ENCODE data around the gene CXADR. TPM values are rescaled to one million over a fixed set of nuclear protein-coding genes. Genes with fewer than 3 reads are reported as not detected.

The CXADR gene
- total and polyA plus RNA-seq, 7 donors, result 0.01 to 0.62 (median 0.06) TPM

GRCh38 chr21:17548262-17548661 is 35.4 kb downstream of the CXADR start:
- Histone ChIP-seq H3K4me3 (no peak overlapping the region), H3K4me1 (no peaks in the 10 kb centered on the region), H3K27ac (no peak overlapping the region), H3K36me3 (ENCODE audit: insufficient read depth in 1 of 2, low read depth in 1 of 2) (no peaks in the 10 kb centered on the region), H3K9me3 (no peaks in the 10 kb centered on the region), H3K27me3 (ENCODE audit: insufficient read depth in 3 of 3, low read length in 2 of 3) (no peaks in the 10 kb centered on the region)
- ATAC-seq (no peak), DNase-seq (no peak)
- intact Hi-C loops (cut with DNase I), result no loop called here
- WGBS, 3 donors, result 74 to 80% (median 76%) methylated on average over 7 of the region's 7 CpGs
- TF ChIP-seq CTCF (IDR thresholded peaks at IDR 0.05), result no peak

DNA sequence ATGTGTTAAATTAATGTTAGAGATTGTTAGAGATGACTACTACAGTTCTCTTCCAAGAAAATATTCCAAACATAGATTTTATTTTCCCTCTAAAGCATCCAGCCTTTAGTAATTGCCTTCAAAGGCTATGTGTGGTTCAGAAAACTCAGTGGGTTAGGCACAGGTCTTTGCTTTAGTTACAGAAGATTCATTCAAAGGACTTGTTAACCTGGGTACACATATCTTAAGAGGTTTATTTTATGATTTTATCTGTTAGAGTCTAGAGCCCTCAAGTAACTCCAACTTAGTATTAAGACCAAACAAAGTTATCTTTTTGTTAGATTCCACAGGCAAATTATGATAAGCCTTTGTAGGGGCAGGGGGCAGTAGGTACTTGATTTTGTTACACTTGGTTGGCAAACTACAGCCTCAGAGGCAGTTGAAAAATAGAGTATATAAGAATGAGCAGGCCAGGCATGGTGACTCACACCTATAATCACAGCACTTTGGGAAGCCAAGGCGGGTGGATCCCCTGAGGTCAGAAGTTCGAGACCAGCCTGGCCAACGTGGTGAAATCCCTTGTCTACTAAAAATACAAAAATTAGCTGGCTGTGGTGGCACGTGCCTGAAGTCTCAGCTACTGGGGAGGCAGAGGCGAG is 37.9 kb downstream of the CXADR start:
- DNase-seq (no peak), ATAC-seq (no peak)
- intact Hi-C loops (cut with DNase I), result no loop called here
- Histone ChIP-seq H3K4me3 (no peak overlapping the region), H3K9me3 (no peaks in the 10 kb centered on the region), H3K36me3 (ENCODE audit: insufficient read depth in 1 of 2, low read depth in 1 of 2) (no peaks in the 10 kb centered on the region), H3K4me1 (no peaks in the 10 kb centered on the region), H3K27me3 (ENCODE audit: insufficient read depth in 3 of 3, low read length in 2 of 3) (no peaks in the 10 kb centered on the region), H3K27ac (no peak overlapping the region)
- no peak for TF ChIP-seq CTCF (IDR thresholded peaks at IDR 0.05)
- WGBS, 3 donors, result 82 to 84% (median 82%) methylated on average over 5 of the region's 5 CpGs

GRCh38 chr21:17552410-17552809 is 39.6 kb downstream of the CXADR start:
- Histone ChIP-seq H3K27ac (no peak overlapping the region), H3K4me3 (no peak overlapping the region), H3K4me1 (no peaks in the 10 kb centered on the region), H3K27me3 (ENCODE audit: insufficient read depth in 3 of 3, low read length in 2 of 3) (no peaks in the 10 kb centered on the region), H3K9me3 (no peaks in the 10 kb centered on the region), H3K36me3 (ENCODE audit: insufficient read depth in 1 of 2, low read depth in 1 of 2) (no peaks in the 10 kb centered on the region)
- DNase-seq, result no peak
- intact Hi-C loops (cut with DNase I), result no loop called here
- no peak for TF ChIP-seq CTCF (IDR thresholded peaks at IDR 0.05)
- ATAC-seq, result no peak

GRCh38 chr21:17554120-17554519 is 41.3 kb downstream of the CXADR start:
- ATAC-seq, result no peak
- H3K4me3 ChIP-seq, result no peak overlapping the region
- WGBS, 3 donors, result 38 to 89% (median 85%) methylated on average over 2 of the region's 2 CpGs

More at GRCh38 chr21:17554120-17554519, 41.3 kb downstream of the CXADR start:
- no peak overlapping the region for H3K27ac ChIP-seq
- DNase-seq, result no peak
- no peaks in the 10 kb centered on the region for H3K27me3 ChIP-seq (ENCODE audit: insufficient read depth in 3 of 3, low read length in 2 of 3)
- no peaks in the 10 kb centered on the region for H3K4me1 ChIP-seq
- intact Hi-C loops (cut with DNase I), result no loop called here
- H3K36me3 ChIP-seq (ENCODE audit: insufficient read depth in 1 of 2, low read depth in 1 of 2), result no peaks in the 10 kb centered on the region
- H3K9me3 ChIP-seq, result no peaks in the 10 kb centered on the region
- TF ChIP-seq CTCF (IDR thresholded peaks at IDR 0.05), result no peak
